WTC11 (cell line): ENCODE results near the gene SLC9A9. TPM values are rescaled to one million over a fixed set of nuclear protein-coding genes. Genes with fewer than 3 reads are reported as not detected.

Experiments
- ATAC-seq: fragments of 200-7000 bp; cut with Tn5 transposase; 2 replicates; pipeline ENCODE4 v1.10.0; 2021; ENCODE audit warnings: mild to moderate bottlenecking, moderate library complexity
- CTCF ChIA-PET: fragments of 300-600 bp; sonication (Branson Sonifier 250); formaldehyde crosslinking; loops from one replicate; lab custom pipeline; 2021; ENCODE audit warnings: antibody characterized with exemption; lab: Charles Lee
- POLR2A ChIA-PET: fragments of 350-600 bp; sonication (Branson Sonifier 250); formaldehyde crosslinking; loops from one replicate; lab custom pipeline; 2021; ENCODE audit warnings: antibody characterized with exemption; lab: Charles Lee
- DNase-seq: peaks from one replicate; pipeline ENCODE4 v3.0.0; 2021; ENCODE audit warnings: low spot score
- H3K27ac Mint-ChIP-seq: 2 replicates; pipeline ENCODE4 v1.8.0; 2021; ENCODE audit warnings: mixed read lengths
- H3K27me3 Mint-ChIP-seq: 2 replicates; pipeline ENCODE4 v1.8.0; 2021; ENCODE audit warnings: low read depth, mild to moderate bottlenecking, moderate library complexity, mixed read lengths
- H3K36me3 Mint-ChIP-seq: 2 replicates; pipeline ENCODE4 v1.8.0; 2021; ENCODE audit warnings: mixed read lengths
- H3K4me1 Mint-ChIP-seq: 2 replicates; pipeline ENCODE4 v1.8.0; 2022; ENCODE audit warnings: mixed read lengths
- H3K4me3 Mint-ChIP-seq: 2 replicates; pipeline ENCODE4 v1.8.0; 2021; ENCODE audit warnings: mild to moderate bottlenecking, moderate library complexity, mixed read lengths
- H3K9me3 Mint-ChIP-seq: 2 replicates; pipeline ENCODE4 v1.8.0; 2021; ENCODE audit warnings: mixed read lengths
- ATF1 ChIP-seq: sonication (generic); formaldehyde crosslinking; IDR thresholded peaks from 2 replicates; pipeline ENCODE4 v1.8.1; 2023; ENCODE audit warnings: mild to moderate bottlenecking, moderate library complexity, missing genetic modification reagents
- ATF3 ChIP-seq: sonication (generic); formaldehyde crosslinking; conservative IDR thresholded peaks from 2 replicates; pipeline ENCODE4 v1.8.1; 2022; ENCODE audit warnings: mild to moderate bottlenecking, missing genetic modification reagents
- CREB1 ChIP-seq: sonication (generic); formaldehyde crosslinking; IDR thresholded peaks from 2 replicates; pipeline ENCODE4 v1.8.0; 2023; ENCODE audit warnings: mild to moderate bottlenecking, missing genetic modification reagents
- ELF4 ChIP-seq: sonication (generic); formaldehyde crosslinking; IDR thresholded peaks from 2 replicates; pipeline ENCODE4 v1.8.1; 2022; ENCODE audit warnings: low read depth, mild to moderate bottlenecking, moderate library complexity, missing genetic modification reagents
- ESRRA ChIP-seq: sonication (generic); formaldehyde crosslinking; IDR thresholded peaks from 2 replicates; pipeline ENCODE4 v1.8.1; 2022; ENCODE audit warnings: mild to moderate bottlenecking, missing genetic modification reagents, borderline replicate concordance
- FOXK1 ChIP-seq: sonication (generic); formaldehyde crosslinking; IDR thresholded peaks from 2 replicates; pipeline ENCODE4 v1.8.0; 2022; ENCODE audit warnings: mild to moderate bottlenecking, moderate library complexity, missing genetic modification reagents
- IRF2 ChIP-seq: sonication (generic); formaldehyde crosslinking; IDR thresholded peaks from 2 replicates; pipeline ENCODE4 v1.8.0; 2022; ENCODE audit warnings: low read depth, missing genetic modification reagents, borderline replicate concordance
- KAT7 ChIP-seq: sonication (generic); formaldehyde crosslinking; IDR thresholded peaks from 2 replicates; pipeline ENCODE4 v1.8.1; 2023; ENCODE audit warnings: missing genetic modification reagents, mild to moderate bottlenecking, borderline replicate concordance
- NFATC4 ChIP-seq: fragments of 250-450 bp; sonication (Bioruptor Pico); IDR thresholded peaks from 2 replicates; pipeline ENCODE4 v1.9.0; 2021; ENCODE audit warnings: mild to moderate bottlenecking
- NFE2L1 ChIP-seq: sonication (generic); formaldehyde crosslinking; IDR thresholded peaks from 2 replicates; pipeline ENCODE4 v1.8.1; 2023; ENCODE audit warnings: missing genetic modification reagents
- PRRX2 ChIP-seq: fragments of 250-450 bp; sonication (Bioruptor Pico); IDR thresholded peaks from 2 replicates; pipeline ENCODE4 v1.8.0; 2021; ENCODE audit warnings: mild to moderate bottlenecking
- RELA ChIP-seq: sonication (generic); formaldehyde crosslinking; IDR thresholded peaks from 2 replicates; pipeline ENCODE4 v1.8.1; 2022; ENCODE audit warnings: missing genetic modification reagents, mild to moderate bottlenecking, borderline replicate concordance
- ZNF121 ChIP-seq: sonication (generic); formaldehyde crosslinking; IDR thresholded peaks from 2 replicates; pipeline ENCODE4 v1.8.0; 2023; ENCODE audit warnings: missing genetic modification reagents
- ZNF512 ChIP-seq: sonication (generic); formaldehyde crosslinking; IDR thresholded peaks from 2 replicates; pipeline ENCODE4 v1.8.1; 2022; ENCODE audit warnings: missing genetic modification reagents, borderline replicate concordance
- total RNA-seq: library from RNA; stranded (reverse); gene quantifications from 3 replicates; pipeline ENCODE4 v1.2.3, GENCODE V29; 2021
- TF ChIP-seq, protein P1 (sequence below): sonication (generic); formaldehyde crosslinking; IDR thresholded peaks from 2 replicates; pipeline ENCODE4 v1.8.1; 2022; ENCODE audit warnings: mild to moderate bottlenecking, moderate library complexity, missing genetic modification reagents
- TF ChIP-seq, protein P2 (sequence below): sonication (generic); formaldehyde crosslinking; IDR thresholded peaks from 2 replicates; pipeline ENCODE4 v1.8.1; 2023; ENCODE audit warnings: mild to moderate bottlenecking, missing genetic modification reagents, moderate library complexity
- TF ChIP-seq, protein P3 (sequence below): sonication (generic); formaldehyde crosslinking; conservative IDR thresholded peaks from 2 replicates; pipeline ENCODE4 v1.8.1; 2023; ENCODE audit warnings: mild to moderate bottlenecking, low read depth, missing genetic modification reagents, moderate library complexity
- TF ChIP-seq, protein P4 (sequence below): sonication (generic); formaldehyde crosslinking; IDR thresholded peaks from 2 replicates; pipeline ENCODE4 v1.8.1; 2023; ENCODE audit warnings: mild to moderate bottlenecking, moderate library complexity, missing genetic modification reagents
- TF ChIP-seq, protein P5 (sequence below): fragments of 250-450 bp; sonication (Bioruptor Pico); IDR thresholded peaks from 2 replicates; pipeline ENCODE4 v1.9.0; 2021; ENCODE audit warnings: mild to moderate bottlenecking, borderline replicate concordance
- TF ChIP-seq, protein P6 (sequence below): fragments of 250-450 bp; sonication (Bioruptor Pico); IDR thresholded peaks from 2 replicates; pipeline ENCODE4 v1.9.0; 2021; ENCODE audit warnings: mild to moderate bottlenecking

Gene SLC9A9
- total RNA-seq, 1 experiment from 2014 or later, result 1.2 TPM

DNA sequence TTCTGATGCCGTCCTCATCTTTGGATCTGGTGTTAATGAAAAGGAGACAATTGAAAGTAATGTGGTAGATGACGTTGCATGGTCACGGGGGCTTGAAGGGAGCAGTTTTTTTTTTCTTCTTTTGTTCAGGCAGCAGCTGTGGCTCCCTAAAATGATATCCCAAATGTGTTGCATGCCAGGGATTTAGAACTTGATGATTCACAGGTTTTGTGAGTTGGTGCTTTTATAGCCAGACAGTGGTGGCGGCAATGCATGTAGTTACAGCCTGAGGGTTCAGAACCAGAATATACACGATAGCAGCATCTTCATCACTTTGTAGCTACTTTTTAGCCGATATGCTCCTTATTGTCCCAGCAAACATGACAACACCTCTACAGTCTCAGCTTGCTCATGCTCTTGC, 595.3 kb downstream of the SLC9A9 start (continued):
- TF ChIP-seq, protein P1, sequence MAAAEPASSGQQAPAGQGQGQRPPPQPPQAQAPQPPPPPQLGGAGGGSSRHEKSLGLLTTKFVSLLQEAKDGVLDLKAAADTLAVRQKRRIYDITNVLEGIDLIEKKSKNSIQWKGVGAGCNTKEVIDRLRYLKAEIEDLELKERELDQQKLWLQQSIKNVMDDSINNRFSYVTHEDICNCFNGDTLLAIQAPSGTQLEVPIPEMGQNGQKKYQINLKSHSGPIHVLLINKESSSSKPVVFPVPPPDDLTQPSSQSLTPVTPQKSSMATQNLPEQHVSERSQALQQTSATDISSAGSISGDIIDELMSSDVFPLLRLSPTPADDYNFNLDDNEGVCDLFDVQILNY (CRISPR knock-in tag), result no peak
- TF ChIP-seq ATF1 (no peak), RELA (CRISPR knock-in tag) (no peak), ZNF512 (CRISPR knock-in tag) (no peak)
- TF ChIP-seq, protein P2, sequence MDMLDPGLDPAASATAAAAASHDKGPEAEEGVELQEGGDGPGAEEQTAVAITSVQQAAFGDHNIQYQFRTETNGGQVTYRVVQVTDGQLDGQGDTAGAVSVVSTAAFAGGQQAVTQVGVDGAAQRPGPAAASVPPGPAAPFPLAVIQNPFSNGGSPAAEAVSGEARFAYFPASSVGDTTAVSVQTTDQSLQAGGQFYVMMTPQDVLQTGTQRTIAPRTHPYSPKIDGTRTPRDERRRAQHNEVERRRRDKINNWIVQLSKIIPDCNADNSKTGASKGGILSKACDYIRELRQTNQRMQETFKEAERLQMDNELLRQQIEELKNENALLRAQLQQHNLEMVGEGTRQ (CRISPR knock-in tag), result no peak
- TF ChIP-seq, protein P3, sequence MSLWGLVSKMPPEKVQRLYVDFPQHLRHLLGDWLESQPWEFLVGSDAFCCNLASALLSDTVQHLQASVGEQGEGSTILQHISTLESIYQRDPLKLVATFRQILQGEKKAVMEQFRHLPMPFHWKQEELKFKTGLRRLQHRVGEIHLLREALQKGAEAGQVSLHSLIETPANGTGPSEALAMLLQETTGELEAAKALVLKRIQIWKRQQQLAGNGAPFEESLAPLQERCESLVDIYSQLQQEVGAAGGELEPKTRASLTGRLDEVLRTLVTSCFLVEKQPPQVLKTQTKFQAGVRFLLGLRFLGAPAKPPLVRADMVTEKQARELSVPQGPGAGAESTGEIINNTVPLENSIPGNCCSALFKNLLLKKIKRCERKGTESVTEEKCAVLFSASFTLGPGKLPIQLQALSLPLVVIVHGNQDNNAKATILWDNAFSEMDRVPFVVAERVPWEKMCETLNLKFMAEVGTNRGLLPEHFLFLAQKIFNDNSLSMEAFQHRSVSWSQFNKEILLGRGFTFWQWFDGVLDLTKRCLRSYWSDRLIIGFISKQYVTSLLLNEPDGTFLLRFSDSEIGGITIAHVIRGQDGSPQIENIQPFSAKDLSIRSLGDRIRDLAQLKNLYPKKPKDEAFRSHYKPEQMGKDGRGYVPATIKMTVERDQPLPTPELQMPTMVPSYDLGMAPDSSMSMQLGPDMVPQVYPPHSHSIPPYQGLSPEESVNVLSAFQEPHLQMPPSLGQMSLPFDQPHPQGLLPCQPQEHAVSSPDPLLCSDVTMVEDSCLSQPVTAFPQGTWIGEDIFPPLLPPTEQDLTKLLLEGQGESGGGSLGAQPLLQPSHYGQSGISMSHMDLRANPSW (CRISPR knock-in tag), result no peak

DNA sequence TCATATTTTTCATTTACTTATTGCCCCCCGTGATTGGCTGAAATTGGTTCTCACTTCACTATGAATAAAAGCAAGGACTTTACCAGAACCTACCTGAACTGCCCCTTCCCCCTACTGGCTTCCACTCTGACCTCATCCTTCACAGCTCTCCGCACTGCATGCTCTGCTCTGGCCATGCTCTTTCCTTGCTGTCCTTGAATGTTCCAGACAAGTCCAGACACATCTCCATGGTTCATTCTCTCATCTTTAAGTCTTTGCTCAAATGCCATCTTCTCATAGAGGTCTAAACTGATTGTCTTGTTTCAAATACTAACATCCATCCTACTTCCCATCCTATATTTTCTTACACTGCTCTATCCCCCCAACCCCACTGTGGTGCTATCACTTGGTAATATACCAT, 599.3 kb downstream of the SLC9A9 start:
- ATAC-seq (no peak), DNase-seq (no peak)
- ChIA-PET CTCF (no interaction called here), POLR2A (no interaction called here)
- Mint-ChIP-seq H3K4me1 (peaks cover 8% of the 10 kb centered on the region), H3K27me3 (no peaks in the 10 kb centered on the region), H3K4me3 (no peak overlapping the region), H3K36me3 (no peaks in the 10 kb centered on the region), H3K9me3 (peaks cover 13% of the 10 kb centered on the region), H3K27ac (no peak overlapping the region)
- TF ChIP-seq PRRX2 (CRISPR knock-in tag) (no peak), KAT7 (CRISPR knock-in tag) (no peak), NFATC4 (CRISPR knock-in tag) (no peak), ESRRA (CRISPR knock-in tag) (no peak), FOXK1 (CRISPR knock-in tag) (no peak), ZNF121 (no peak), IRF2 (no peak), ATF3 (CRISPR knock-in tag) (no peak), ELF4 (CRISPR knock-in tag) (no peak), CREB1 (CRISPR knock-in tag) (no peak), NFE2L1 (CRISPR knock-in tag) (no peak)
- TF ChIP-seq, protein P4, sequence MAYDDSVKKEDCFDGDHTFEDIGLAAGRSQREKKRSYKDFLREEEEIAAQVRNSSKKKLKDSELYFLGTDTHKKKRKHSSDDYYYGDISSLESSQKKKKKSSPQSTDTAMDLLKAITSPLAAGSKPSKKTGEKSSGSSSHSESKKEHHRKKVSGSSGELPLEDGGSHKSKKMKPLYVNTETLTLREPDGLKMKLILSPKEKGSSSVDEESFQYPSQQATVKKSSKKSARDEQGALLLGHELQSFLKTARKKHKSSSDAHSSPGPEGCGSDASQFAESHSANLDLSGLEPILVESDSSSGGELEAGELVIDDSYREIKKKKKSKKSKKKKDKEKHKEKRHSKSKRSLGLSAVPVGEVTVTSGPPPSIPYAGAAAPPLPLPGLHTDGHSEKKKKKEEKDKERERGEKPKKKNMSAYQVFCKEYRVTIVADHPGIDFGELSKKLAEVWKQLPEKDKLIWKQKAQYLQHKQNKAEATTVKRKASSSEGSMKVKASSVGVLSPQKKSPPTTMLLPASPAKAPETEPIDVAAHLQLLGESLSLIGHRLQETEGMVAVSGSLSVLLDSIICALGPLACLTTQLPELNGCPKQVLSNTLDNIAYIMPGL (CRISPR knock-in tag), result no peak
- TF ChIP-seq, protein P5, sequence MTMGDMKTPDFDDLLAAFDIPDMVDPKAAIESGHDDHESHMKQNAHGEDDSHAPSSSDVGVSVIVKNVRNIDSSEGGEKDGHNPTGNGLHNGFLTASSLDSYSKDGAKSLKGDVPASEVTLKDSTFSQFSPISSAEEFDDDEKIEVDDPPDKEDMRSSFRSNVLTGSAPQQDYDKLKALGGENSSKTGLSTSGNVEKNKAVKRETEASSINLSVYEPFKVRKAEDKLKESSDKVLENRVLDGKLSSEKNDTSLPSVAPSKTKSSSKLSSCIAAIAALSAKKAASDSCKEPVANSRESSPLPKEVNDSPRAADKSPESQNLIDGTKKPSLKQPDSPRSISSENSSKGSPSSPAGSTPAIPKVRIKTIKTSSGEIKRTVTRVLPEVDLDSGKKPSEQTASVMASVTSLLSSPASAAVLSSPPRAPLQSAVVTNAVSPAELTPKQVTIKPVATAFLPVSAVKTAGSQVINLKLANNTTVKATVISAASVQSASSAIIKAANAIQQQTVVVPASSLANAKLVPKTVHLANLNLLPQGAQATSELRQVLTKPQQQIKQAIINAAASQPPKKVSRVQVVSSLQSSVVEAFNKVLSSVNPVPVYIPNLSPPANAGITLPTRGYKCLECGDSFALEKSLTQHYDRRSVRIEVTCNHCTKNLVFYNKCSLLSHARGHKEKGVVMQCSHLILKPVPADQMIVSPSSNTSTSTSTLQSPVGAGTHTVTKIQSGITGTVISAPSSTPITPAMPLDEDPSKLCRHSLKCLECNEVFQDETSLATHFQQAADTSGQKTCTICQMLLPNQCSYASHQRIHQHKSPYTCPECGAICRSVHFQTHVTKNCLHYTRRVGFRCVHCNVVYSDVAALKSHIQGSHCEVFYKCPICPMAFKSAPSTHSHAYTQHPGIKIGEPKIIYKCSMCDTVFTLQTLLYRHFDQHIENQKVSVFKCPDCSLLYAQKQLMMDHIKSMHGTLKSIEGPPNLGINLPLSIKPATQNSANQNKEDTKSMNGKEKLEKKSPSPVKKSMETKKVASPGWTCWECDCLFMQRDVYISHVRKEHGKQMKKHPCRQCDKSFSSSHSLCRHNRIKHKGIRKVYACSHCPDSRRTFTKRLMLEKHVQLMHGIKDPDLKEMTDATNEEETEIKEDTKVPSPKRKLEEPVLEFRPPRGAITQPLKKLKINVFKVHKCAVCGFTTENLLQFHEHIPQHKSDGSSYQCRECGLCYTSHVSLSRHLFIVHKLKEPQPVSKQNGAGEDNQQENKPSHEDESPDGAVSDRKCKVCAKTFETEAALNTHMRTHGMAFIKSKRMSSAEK (CRISPR knock-in tag), result no peak
- TF ChIP-seq, protein P2 (CRISPR knock-in tag), result no peak
- TF ChIP-seq, protein P6, sequence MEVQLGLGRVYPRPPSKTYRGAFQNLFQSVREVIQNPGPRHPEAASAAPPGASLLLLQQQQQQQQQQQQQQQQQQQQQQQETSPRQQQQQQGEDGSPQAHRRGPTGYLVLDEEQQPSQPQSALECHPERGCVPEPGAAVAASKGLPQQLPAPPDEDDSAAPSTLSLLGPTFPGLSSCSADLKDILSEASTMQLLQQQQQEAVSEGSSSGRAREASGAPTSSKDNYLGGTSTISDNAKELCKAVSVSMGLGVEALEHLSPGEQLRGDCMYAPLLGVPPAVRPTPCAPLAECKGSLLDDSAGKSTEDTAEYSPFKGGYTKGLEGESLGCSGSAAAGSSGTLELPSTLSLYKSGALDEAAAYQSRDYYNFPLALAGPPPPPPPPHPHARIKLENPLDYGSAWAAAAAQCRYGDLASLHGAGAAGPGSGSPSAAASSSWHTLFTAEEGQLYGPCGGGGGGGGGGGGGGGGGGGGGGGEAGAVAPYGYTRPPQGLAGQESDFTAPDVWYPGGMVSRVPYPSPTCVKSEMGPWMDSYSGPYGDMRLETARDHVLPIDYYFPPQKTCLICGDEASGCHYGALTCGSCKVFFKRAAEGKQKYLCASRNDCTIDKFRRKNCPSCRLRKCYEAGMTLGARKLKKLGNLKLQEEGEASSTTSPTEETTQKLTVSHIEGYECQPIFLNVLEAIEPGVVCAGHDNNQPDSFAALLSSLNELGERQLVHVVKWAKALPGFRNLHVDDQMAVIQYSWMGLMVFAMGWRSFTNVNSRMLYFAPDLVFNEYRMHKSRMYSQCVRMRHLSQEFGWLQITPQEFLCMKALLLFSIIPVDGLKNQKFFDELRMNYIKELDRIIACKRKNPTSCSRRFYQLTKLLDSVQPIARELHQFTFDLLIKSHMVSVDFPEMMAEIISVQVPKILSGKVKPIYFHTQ, result no peak
